Activated naive CD4-positive, alpha-beta T cell treated with anti-CD3 and anti-CD28 coated beads, Interleukin-2, amount 50 U/mL, for 16 hours (primary cell): ENCODE results near the gene PLCD4.

ENCODE experiments used
- DNase-seq: peaks from one replicate; pipeline ENCODE4 v3.0.0-alpha.2; 2020

PLCD4 gene

DNA sequence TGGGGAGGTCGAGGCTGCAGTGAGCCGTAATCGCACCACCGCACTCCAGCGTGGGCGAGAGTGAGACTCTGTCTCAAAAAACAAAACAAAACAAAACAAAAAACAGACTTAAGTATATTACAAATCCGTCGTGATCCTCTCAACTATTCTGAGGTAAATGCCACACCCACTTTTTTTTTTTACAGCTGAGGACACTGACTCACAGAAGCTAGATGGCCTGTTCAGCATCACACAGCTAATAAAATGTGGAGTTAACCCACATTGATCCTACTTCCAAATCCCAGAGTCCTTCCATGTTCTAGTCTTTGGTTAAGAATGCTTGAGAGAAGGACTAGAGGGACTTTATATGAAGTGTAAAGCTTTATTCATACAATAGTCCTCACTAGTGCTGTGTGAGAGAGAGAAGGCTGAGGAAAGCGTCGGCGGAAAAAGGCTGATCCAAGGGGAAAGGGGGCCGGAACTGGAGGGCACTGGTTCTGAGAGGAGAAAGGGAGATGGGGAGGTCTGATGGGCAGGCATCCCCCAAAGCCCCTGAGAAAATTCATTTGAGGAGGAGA is 63.5 kb downstream of the PLCD4 start:
- no peak for DNase-seq

GRCh38 chr2:218671654-218672566 is 64.2 kb downstream of the PLCD4 start, which contains the start of the genes RNF25 and STK36:
RNF25 (minus strand) TSS chr2:218672002; CDS start chr2:218671970, 32 bp downstream.
STK36 (plus strand) TSS chr2:218672086; CDS start chr2:218672830, 744 bp downstream.
- peak; percentile 85 for DNase-seq

GRCh38 chr2:218679119-218679518 is 71.4 kb downstream of the PLCD4 start:
- no peak for DNase-seq

DNA sequence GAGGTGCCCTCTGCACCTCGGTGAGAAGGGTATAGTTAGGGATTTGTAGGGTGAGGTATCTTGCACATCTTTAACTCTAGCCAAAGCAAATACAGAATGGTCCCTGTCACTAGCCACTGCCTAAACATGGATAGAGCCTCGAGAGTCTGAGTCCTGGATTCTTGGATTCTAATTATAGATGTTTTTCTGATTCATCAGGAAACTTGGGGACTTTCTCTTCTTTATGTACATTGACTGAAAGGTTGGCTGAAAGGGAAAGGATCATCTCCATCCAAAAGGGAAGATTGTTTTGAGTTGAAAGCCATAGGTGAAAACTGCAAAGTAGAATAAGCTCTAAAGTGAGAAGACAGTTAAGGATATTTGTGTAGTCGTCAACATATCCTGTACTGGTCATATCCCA is 72.4 kb downstream of the PLCD4 start:
- DNase-seq, result no peak
